Epithelial cell of esophagus (primary cell): Measurements from ENCODE around the gene BCL2.

Experiments
- DNase-seq: peaks from one replicate; pipeline ENCODE4 v3.0.0; 2010; ENCODE audit warnings: low read depth
- H3K4me3 ChIP-seq: 2 replicates; pipeline ENCODE4 v1.5.1; 2011; ENCODE audit warnings: mild to moderate bottlenecking, low read length, control low read depth
- TF ChIP-seq, protein P1 (sequence below): IDR thresholded peaks from 2 replicates; pipeline ENCODE4 v1.5.1; 2011; ENCODE audit warnings: low read depth, mild to moderate bottlenecking, low read length, control low read depth, inconsistent platforms; ENCODE audit not compliant: insufficient read depth; ENCODE audit errors: missing control alignments

The BCL2 gene

DNA sequence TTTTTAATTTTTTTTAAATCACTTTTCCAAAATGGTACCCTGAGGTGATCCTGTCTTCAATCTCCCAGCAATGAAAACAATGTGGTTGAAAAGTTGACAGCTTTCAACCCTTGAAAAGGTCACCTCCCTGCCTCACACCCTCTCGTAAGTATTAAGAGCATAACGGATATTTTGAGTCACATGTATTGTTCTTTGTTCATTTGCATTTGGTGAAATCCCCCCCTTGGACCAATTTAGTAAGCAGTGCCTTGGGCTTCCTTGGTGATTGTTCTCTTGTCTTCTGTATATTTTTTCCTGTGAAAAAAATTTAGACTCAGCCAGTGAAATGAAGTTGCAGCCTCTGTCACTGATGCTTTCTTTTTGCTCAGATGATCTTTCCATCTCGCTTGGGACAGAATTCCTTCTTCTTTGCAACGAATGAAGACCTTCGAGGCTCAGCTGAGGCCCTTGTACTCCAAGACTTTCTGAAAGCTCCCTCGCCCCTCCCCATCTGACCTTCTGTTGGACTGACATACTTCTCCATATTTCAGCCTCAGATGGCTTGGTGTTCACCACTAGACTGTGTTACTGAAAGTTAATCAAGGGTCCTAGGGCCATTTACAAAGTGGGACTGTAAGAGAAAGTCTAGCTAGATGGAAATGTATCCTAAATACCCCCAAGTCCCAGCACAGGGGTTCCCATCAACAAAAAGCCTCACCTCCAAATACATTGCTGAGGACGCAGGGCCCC, 158.4 kb downstream of the BCL2 start:
- no peak overlapping the region for H3K4me3 ChIP-seq
- TF ChIP-seq, protein P1, sequence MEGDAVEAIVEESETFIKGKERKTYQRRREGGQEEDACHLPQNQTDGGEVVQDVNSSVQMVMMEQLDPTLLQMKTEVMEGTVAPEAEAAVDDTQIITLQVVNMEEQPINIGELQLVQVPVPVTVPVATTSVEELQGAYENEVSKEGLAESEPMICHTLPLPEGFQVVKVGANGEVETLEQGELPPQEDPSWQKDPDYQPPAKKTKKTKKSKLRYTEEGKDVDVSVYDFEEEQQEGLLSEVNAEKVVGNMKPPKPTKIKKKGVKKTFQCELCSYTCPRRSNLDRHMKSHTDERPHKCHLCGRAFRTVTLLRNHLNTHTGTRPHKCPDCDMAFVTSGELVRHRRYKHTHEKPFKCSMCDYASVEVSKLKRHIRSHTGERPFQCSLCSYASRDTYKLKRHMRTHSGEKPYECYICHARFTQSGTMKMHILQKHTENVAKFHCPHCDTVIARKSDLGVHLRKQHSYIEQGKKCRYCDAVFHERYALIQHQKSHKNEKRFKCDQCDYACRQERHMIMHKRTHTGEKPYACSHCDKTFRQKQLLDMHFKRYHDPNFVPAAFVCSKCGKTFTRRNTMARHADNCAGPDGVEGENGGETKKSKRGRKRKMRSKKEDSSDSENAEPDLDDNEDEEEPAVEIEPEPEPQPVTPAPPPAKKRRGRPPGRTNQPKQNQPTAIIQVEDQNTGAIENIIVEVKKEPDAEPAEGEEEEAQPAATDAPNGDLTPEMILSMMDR: no peak
- DNase-seq: no peak

DNA sequence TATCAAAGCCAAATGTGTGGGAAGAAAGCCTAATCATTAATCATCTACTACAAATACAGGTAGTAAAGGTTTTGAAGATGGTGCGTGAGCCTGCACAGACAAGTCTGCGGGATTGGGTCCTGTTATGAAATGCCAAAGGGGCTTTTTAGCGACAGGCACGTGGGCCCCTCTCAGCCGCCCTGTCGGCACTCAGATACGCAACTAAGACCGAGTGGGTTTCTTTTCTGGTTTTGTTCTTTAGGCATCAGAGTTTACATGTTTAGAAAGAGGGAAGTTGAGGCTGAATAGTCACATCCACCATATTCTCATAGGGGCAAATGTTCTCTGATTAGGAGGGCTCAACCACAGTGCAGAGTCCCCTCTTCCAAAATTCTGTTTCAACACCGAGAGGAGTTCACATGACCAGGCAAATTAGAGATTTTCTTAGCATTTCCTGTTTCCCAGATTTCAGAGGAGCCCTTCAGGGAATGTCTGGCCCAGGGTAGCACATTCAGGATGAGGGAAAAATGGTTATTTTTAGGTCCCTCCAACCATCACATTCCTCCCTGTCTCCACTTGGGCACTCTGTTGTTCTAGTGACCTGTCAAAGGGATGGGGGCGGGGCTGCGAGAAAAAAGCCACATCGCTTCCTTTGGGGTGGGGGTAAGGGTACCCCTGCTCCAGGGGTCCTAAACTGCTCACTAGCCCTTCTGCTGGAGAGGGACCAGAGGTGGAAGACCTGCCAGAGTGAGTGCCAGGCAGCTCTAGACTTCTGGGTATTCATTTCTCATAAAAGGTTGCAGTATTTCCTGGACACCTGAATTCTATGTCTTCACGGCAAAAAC, 159.2 kb downstream of the BCL2 start:
- peak; percentile 21 for DNase-seq

DNA sequence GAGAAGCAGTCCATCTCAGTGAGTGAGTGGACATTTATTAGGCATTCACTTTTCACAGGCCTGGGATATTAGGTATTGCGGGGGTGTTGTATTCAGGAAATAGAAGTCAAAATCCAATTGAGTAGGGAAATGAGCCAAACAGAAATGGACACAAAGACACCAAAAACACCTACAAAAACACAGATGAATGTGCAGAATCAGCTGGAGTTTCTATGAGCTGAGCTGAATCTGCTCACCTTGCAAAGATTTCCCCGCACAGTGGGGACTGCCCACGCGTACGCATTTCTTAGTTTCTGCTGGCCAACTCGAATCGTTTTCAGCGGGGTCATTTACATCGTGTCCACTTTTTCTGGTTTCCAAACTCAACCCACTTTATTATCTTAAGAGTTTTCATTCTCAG, 160.0 kb downstream of the BCL2 start:
- no peak overlapping the region for H3K4me3 ChIP-seq
- TF ChIP-seq, protein P1: no peak
- no peak for DNase-seq

More for the DNA sequence above, 159.2 kb downstream of the BCL2 start:
- TF ChIP-seq, protein P1: no peak
- H3K4me3 ChIP-seq: no peak overlapping the region

DNA sequence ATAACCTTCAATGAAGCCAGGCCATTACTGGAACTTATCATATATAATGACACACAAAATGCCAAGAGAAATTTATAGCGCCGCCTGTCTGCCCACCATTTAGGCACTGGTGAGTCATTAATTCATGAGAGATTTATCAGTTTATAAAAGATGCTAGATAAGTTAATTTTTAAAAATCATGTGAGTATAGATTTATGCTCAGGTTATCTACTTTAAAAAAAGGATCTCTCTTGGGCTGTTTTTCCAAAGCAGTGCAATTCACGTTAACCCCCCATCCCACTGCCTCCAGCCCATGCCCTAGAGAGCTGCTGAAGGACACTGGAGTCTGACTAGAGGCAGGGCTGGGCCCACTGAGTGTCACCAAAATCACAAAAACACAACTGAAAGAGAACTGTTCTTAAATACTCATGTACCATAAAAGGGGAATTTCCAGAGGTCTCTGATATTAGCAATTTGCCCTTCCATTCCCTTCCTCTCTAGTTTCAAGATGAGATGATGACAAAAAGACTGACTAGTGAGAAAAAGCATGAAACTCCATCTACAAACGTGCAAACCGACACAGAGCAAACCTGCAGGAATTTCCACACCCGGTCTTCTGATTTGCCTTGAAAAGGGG, 160.8 kb downstream of the BCL2 start:
- TF ChIP-seq, protein P1: no peak
- H3K4me3 ChIP-seq: no peak overlapping the region
- no peak for DNase-seq

DNA sequence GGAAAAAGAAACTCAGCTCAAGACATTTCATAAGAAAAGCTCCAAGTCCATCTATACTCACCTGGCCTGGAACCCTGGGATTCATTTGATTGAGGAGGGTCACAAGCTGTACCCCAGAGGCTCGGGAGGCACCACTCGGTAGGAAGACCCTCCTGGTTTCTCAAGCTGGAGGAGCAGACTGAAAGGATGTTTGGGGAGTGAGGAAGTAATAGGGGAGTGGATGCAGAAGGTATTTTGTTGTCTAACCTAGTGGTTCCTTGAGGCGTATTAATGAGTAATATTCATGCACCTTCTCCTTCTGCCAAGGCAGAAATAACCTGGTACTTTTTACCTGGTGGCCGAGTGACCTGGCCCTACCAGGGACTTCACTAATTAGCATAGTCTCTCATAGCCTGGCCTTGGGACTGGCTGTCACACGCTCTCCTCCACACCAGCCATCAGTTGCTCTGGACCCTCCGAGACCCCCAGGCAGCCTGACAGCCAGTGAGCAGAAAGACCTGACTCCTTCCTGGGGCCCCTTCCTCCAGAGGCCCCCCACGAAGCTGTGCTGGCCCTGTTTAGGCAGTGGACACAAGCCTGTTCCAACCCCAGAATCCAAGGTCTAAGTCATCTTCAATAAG, 161.4 kb downstream of the BCL2 start:
- TF ChIP-seq, protein P1: no peak

DNA sequence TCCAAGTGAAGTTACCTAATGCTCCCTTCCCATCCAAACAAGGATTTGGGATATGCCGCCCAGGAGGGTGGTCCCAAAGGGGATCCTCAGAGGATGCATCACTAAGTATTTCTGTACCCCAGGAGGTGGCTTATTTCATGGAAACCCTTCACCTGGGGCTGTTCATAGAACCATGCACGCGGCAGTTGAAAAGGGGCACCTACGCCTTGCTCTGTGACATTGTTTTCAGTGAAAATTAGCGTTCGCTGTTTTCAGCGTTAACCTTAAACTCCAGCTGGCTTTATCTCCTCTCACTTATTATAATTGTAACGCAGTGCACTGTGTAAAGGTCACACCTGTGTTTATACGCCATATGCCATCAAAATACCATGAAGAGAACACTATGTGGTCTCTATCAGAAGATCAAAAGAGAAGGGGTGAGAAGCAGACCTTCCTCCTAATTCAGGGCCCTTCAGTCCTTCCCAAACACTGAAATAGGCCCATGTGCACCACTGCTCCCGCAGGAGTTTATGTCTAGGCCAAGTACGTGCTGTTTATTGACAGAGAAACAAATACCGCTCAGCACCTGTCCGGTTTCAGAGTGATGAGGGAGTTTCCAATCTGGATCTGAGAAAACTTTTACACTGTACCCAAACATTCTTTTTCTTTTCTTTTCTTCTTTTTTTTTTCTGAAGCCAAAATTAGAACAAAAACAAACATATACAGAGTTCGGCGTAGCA, 162.1 kb downstream of the BCL2 start:
- TF ChIP-seq, protein P1: no peak
- H3K4me3 ChIP-seq: no peak overlapping the region
- no peak for DNase-seq

More for the DNA sequence above, 161.4 kb downstream of the BCL2 start:
- no peak for DNase-seq
- H3K4me3 ChIP-seq: no peak overlapping the region
